ENCODE data around the gene ZNF827. TPM values are rescaled to one million over a fixed set of nuclear protein-coding genes. Genes with fewer than 3 reads are reported as not detected.
"Not testable (repeated sequence)": the region's sequence is repeated elsewhere in the genome, so short reads cannot be mapped to it uniquely, and the experiment has no call there.

ZNF827 gene
- total RNA-seq, 2 experiments from 2014 or later: 13.6 to 14.8 TPM

- H3K27me3 Mint-ChIP-seq (ENCODE audit: low read depth): no peaks in the 10 kb centered on the region
- no peak overlapping the region for H3K27ac Mint-ChIP-seq
- H3K9me3 Mint-ChIP-seq (ENCODE audit: insufficient read depth): no peaks in the 10 kb centered on the region
- ATAC-seq (no peak), DNase-seq (no peak)
- H3K4me3 Mint-ChIP-seq: no peak overlapping the region
- peaks cover 6% of the 10 kb centered on the region for H3K4me1 Mint-ChIP-seq (ENCODE audit: low read depth)
- POLR2A ChIA-PET: no interaction called here
- peaks cover 14% of the 10 kb centered on the region for H3K36me3 Mint-ChIP-seq (ENCODE audit: low read depth)
- CTCF ChIA-PET: interaction anchor here (0.7 to 1.4 kb wide), 3 partner anchors 10 to 16 kb away, joined by 3 read pairs; no protein-coding TSS in a partner anchor
These were observed 86.3 kb downstream of the ZNF827 start for GRCh38 chr4:145852256-145852839.

- DNase-seq (no peak), ATAC-seq (no peak)
- Mint-ChIP-seq H3K36me3 (ENCODE audit: low read depth) (peaks cover 11% of the 10 kb centered on the region), H3K4me1 (ENCODE audit: low read depth) (peaks cover 6% of the 10 kb centered on the region), H3K27me3 (ENCODE audit: low read depth) (no peaks in the 10 kb centered on the region), H3K9me3 (ENCODE audit: insufficient read depth) (no peaks in the 10 kb centered on the region), H3K27ac (peak overlapping the region; percentile 56), H3K4me3 (no peak overlapping the region)
- CTCF ChIA-PET: interaction anchor here (1.4 kb wide), 1 partner anchor 10 kb away, joined by 3 read pairs; no protein-coding TSS in a partner anchor
- POLR2A ChIA-PET: no interaction called here
These were observed 87.0 kb downstream of the ZNF827 start for GRCh38 chr4:145851511-145852201.

- no peak overlapping the region for H3K4me3 Mint-ChIP-seq
- ChIA-PET CTCF (interaction anchor here (0.6 kb wide), 1 partner anchor 1194 kb away, joined by 3 read pairs; no protein-coding TSS in a partner anchor), POLR2A (no interaction called here)
- DNase-seq (no peak), ATAC-seq (no peak)
- H3K36me3 Mint-ChIP-seq (ENCODE audit: low read depth): peaks cover 38% of the 10 kb centered on the region
- no peak overlapping the region for H3K27ac Mint-ChIP-seq
- H3K9me3 Mint-ChIP-seq (ENCODE audit: insufficient read depth): no peaks in the 10 kb centered on the region
- peaks cover 27% of the 10 kb centered on the region for H3K4me1 Mint-ChIP-seq (ENCODE audit: low read depth)
- H3K27me3 Mint-ChIP-seq (ENCODE audit: low read depth): no peaks in the 10 kb centered on the region
These were observed 90.9 kb downstream of the ZNF827 start for GRCh38 chr4:145847764-145848163.

- H3K27me3 Mint-ChIP-seq (ENCODE audit: low read depth): no peaks in the 10 kb centered on the region
- ChIA-PET POLR2A (no interaction called here), CTCF (no interaction called here)
- H3K27ac Mint-ChIP-seq: peak overlapping the region; percentile 0
- H3K36me3 Mint-ChIP-seq (ENCODE audit: low read depth): peaks cover 54% of the 10 kb centered on the region
- DNase-seq: no peak
- H3K4me3 Mint-ChIP-seq: no peak overlapping the region
- H3K9me3 Mint-ChIP-seq (ENCODE audit: insufficient read depth): no peaks in the 10 kb centered on the region
- no peak for ATAC-seq
- H3K4me1 Mint-ChIP-seq (ENCODE audit: low read depth): peaks cover 35% of the 10 kb centered on the region
These were observed 93.5 kb downstream of the ZNF827 start for GRCh38 chr4:145845118-145845517.

- H3K36me3 Mint-ChIP-seq (ENCODE audit: low read depth): peaks cover 58% of the 10 kb centered on the region
- no peaks in the 10 kb centered on the region for H3K9me3 Mint-ChIP-seq (ENCODE audit: insufficient read depth)
- ATAC-seq: peak; percentile 27
- POLR2A ChIA-PET: no interaction called here
- no peaks in the 10 kb centered on the region for H3K27me3 Mint-ChIP-seq (ENCODE audit: low read depth)
- peak overlapping the region; percentile 32 for H3K4me3 Mint-ChIP-seq
- DNase-seq: no peak
- H3K4me1 Mint-ChIP-seq (ENCODE audit: low read depth): peaks cover 42% of the 10 kb centered on the region
- CTCF ChIA-PET: interaction anchor here (0.8 to 2.9 kb wide), 5 partner anchors 13 to 92 kb away, joined by 3 to 7 read pairs (median 3); no protein-coding TSS in a partner anchor
- H3K27ac Mint-ChIP-seq: peak overlapping the region; percentile 75
These were observed 95.0 kb downstream of the ZNF827 start for GRCh38 chr4:145843639-145844038.

- ATAC-seq: no peak
- no peak for DNase-seq
- Mint-ChIP-seq H3K27me3 (ENCODE audit: low read depth) (no peaks in the 10 kb centered on the region), H3K4me1 (ENCODE audit: low read depth) (peaks cover 42% of the 10 kb centered on the region), H3K36me3 (ENCODE audit: low read depth) (peaks cover 56% of the 10 kb centered on the region), H3K4me3 (peak overlapping the region; percentile 32), H3K9me3 (ENCODE audit: insufficient read depth) (no peaks in the 10 kb centered on the region), H3K27ac (peak overlapping the region; percentile 75)
- CTCF ChIA-PET: interaction anchor here (0.8 to 2.9 kb wide), 7 partner anchors 10 to 96 kb away, joined by 3 to 7 read pairs (median 3); partner anchors contain the start of gene ZNF827
- POLR2A ChIA-PET: no interaction called here
These were observed 95.5 kb downstream of the ZNF827 start for GRCh38 chr4:145843148-145843547.

GRCh38 chr4:145842224-145842887 lies 96.3 kb downstream of the ZNF827 start:
- no peaks in the 10 kb centered on the region for H3K9me3 Mint-ChIP-seq (ENCODE audit: insufficient read depth)
- peak overlapping the region; percentile 15 for H3K27ac Mint-ChIP-seq
- peaks cover 52% of the 10 kb centered on the region for H3K36me3 Mint-ChIP-seq (ENCODE audit: low read depth)
- ATAC-seq (no peak), DNase-seq (no peak)
- H3K4me3 Mint-ChIP-seq: no peak overlapping the region
- POLR2A ChIA-PET: no interaction called here
- peaks cover 37% of the 10 kb centered on the region for H3K4me1 Mint-ChIP-seq (ENCODE audit: low read depth)
- H3K27me3 Mint-ChIP-seq (ENCODE audit: low read depth): no peaks in the 10 kb centered on the region
- CTCF ChIA-PET: interaction anchor here (1.0 to 2.9 kb wide), 4 partner anchors 11 to 97 kb away, joined by 3 to 7 read pairs (median 4); partner anchors contain the start of gene ZNF827

GRCh38 chr4:145840801-145841200 lies 97.8 kb downstream of the ZNF827 start:
- DNase-seq (no peak), ATAC-seq (no peak)
- CTCF ChIA-PET: interaction anchor here (2.4 kb wide), 1 partner anchor 98 kb away, joined by 6 read pairs; the partner anchor contains the start of gene ZNF827
- POLR2A ChIA-PET: no interaction called here
- H3K4me1 Mint-ChIP-seq (ENCODE audit: low read depth): peaks cover 37% of the 10 kb centered on the region
- H3K4me3 Mint-ChIP-seq: no peak overlapping the region
- H3K27me3 Mint-ChIP-seq (ENCODE audit: low read depth): no peaks in the 10 kb centered on the region
- H3K27ac Mint-ChIP-seq: no peak overlapping the region
- no peaks in the 10 kb centered on the region for H3K9me3 Mint-ChIP-seq (ENCODE audit: insufficient read depth)
- H3K36me3 Mint-ChIP-seq (ENCODE audit: low read depth): peaks cover 49% of the 10 kb centered on the region

- no peaks in the 10 kb centered on the region for H3K9me3 Mint-ChIP-seq (ENCODE audit: insufficient read depth)
- ChIA-PET POLR2A (no interaction called here), CTCF (interaction anchor here (0.5 to 2.2 kb wide), 4 partner anchors 9 to 18 kb away, joined by 3 to 9 read pairs (median 5); no protein-coding TSS in a partner anchor)
- peaks cover 35% of the 10 kb centered on the region for H3K4me1 Mint-ChIP-seq (ENCODE audit: low read depth)
- no peaks in the 10 kb centered on the region for H3K27me3 Mint-ChIP-seq (ENCODE audit: low read depth)
- H3K27ac Mint-ChIP-seq: no peak overlapping the region
- H3K4me3 Mint-ChIP-seq: no peak overlapping the region
- DNase-seq (peak; percentile 44), ATAC-seq (peak; percentile 91)
- peaks cover 44% of the 10 kb centered on the region for H3K36me3 Mint-ChIP-seq (ENCODE audit: low read depth)
These were observed 98.4 kb downstream of the ZNF827 start for GRCh38 chr4:145840162-145840768.

- CTCF ChIA-PET: interaction anchor here (0.7 to 2.2 kb wide), 5 partner anchors 8 to 100 kb away, joined by 3 to 6 read pairs (median 4); partner anchors contain the start of gene ZNF827
- no peak for ATAC-seq
These were observed 99.5 kb downstream of the ZNF827 start for GRCh38 chr4:145839151-145839550.

GRCh38 chr4:145832384-145832783 lies 106.2 kb downstream of the ZNF827 start:
- POLR2A ChIA-PET: not testable (repeated sequence)

More at GRCh38 chr4:145839151-145839550, 99.5 kb downstream of the ZNF827 start:
- H3K27ac Mint-ChIP-seq: no peak overlapping the region
- H3K4me1 Mint-ChIP-seq (ENCODE audit: low read depth): peaks cover 30% of the 10 kb centered on the region
- DNase-seq: no peak
- no peak overlapping the region for H3K4me3 Mint-ChIP-seq
- H3K27me3 Mint-ChIP-seq (ENCODE audit: low read depth): no peaks in the 10 kb centered on the region
- POLR2A ChIA-PET: no interaction called here
- no peaks in the 10 kb centered on the region for H3K9me3 Mint-ChIP-seq (ENCODE audit: insufficient read depth)
- peaks cover 35% of the 10 kb centered on the region for H3K36me3 Mint-ChIP-seq (ENCODE audit: low read depth)

More at GRCh38 chr4:145832384-145832783, 106.2 kb downstream of the ZNF827 start:
- H3K27me3 Mint-ChIP-seq (ENCODE audit: low read depth); H3K27ac Mint-ChIP-seq; DNase-seq; H3K9me3 Mint-ChIP-seq (ENCODE audit: insufficient read depth); CTCF ChIA-PET; H3K4me3 Mint-ChIP-seq; ATAC-seq: not testable (repeated sequence)
- Mint-ChIP-seq H3K4me1 (ENCODE audit: low read depth) (peaks cover 43% of the 10 kb centered on the region), H3K36me3 (ENCODE audit: low read depth) (peaks cover 34% of the 10 kb centered on the region)
